Left colon (tissue), 2 donors: ENCODE measurements around the gene AREL1. TPM values are rescaled to one million over a fixed set of nuclear protein-coding genes. Genes with fewer than 3 reads are reported as not detected.

Experiments
- ATAC-seq: fragments of 200-7000 bp; cut with Tn5 transposase; one replicate; pipeline ENCODE4 v1.9.1; 2020; ENCODE audit warnings: mild to moderate bottlenecking, moderate library complexity
- DNase-seq, 2 donors: peaks; one replicate each; pipeline ENCODE4 v3.0.0-alpha.2; 2020
- intact Hi-C, 2 donors: fragments of 100-400 bp; cut with DNase I in 1 of 2; cut with micrococcal nuclease in 1 of 2; formaldehyde crosslinking; loops; one replicate each; pipeline versions ENCODE4 v1.11.2 to v1.14.0; 2022; cut with DNase I, micrococcal nuclease
- total RNA-seq, 2 donors: library from RNA; stranded (reverse); fragmentation: NEBNext Ultra II Directional; extraction: Animal tissue kit (Norgen Biotek cat#: 25700); gene quantifications; one replicate each; pipeline ENCODE4 v1.2.1, GENCODE V29; 2021
- donor health status: DM: no; HTN: no; CAD: no.
- donor health status: DM: yes; HTN: yes; CAD: no.

AREL1 gene
- total RNA-seq, 2 donors from 2014 or later: 49.6 to 50.5 TPM

- ATAC-seq (no peak), DNase-seq (no peak)
- intact Hi-C loops: no loop called here
These were observed 9.8 kb downstream of the AREL1 start for GRCh38 chr14:74703043-74703442.

- intact Hi-C loops: no loop called here
- DNase-seq: no peak
- no peak for ATAC-seq
These were observed 10.6 kb downstream of the AREL1 start for GRCh38 chr14:74702293-74702692.

- ATAC-seq (no peak), DNase-seq (no peak)
- intact Hi-C loops: no loop called here
These were observed 14.4 kb downstream of the AREL1 start for GRCh38 chr14:74698465-74698864.

GRCh38 chr14:74697976-74698375 lies 14.9 kb downstream of the AREL1 start:
- no peak for ATAC-seq
- DNase-seq: no peak
- intact Hi-C loops: no loop called here

GRCh38 chr14:74697543-74697942 lies 15.3 kb downstream of the AREL1 start:
- intact Hi-C loops: no loop called here
- DNase-seq: no peak
- ATAC-seq: no peak

- intact Hi-C loops: no loop called here
- no peak for ATAC-seq
These were observed 15.9 kb downstream of the AREL1 start for GRCh38 chr14:74697011-74697410.

GRCh38 chr14:74695406-74695805 lies 17.5 kb downstream of the AREL1 start:
- no peak for ATAC-seq

More at GRCh38 chr14:74697011-74697410, 15.9 kb downstream of the AREL1 start:
- no peak for DNase-seq

GRCh38 chr14:74693191-74693590 lies 19.7 kb downstream of the AREL1 start:
- intact Hi-C loops: no loop called here
- no peak for ATAC-seq
- no peak for DNase-seq

More at GRCh38 chr14:74695406-74695805, 17.5 kb downstream of the AREL1 start:
- intact Hi-C loops: no loop called here
- DNase-seq: no peak

GRCh38 chr14:74691456-74691855 lies 21.4 kb downstream of the AREL1 start:
- DNase-seq (no peak), ATAC-seq (no peak)
- intact Hi-C loops: no loop called here

- ATAC-seq (peak; percentile 98), DNase-seq (no peak)
- intact Hi-C loops: no loop called here
These were observed 26.8 kb downstream of the AREL1 start for GRCh38 chr14:74685921-74686678.

- DNase-seq (no peak), ATAC-seq (no peak)
- intact Hi-C loops: no loop called here
These were observed 27.8 kb downstream of the AREL1 start for GRCh38 chr14:74685056-74685455.

GRCh38 chr14:74684434-74684833 lies 28.4 kb downstream of the AREL1 start:
- ATAC-seq: no peak
- DNase-seq: no peak
- intact Hi-C loops: no loop called here

- no peak for ATAC-seq
- intact Hi-C loops: no loop called here
These were observed 29.5 kb downstream of the AREL1 start for GRCh38 chr14:74683406-74683805.

GRCh38 chr14:74682169-74682952 lies 30.5 kb downstream of the AREL1 start:
- no peak for ATAC-seq
- no peak for DNase-seq
- intact Hi-C loops: no loop called here

More at GRCh38 chr14:74683406-74683805, 29.5 kb downstream of the AREL1 start:
- no peak for DNase-seq

- intact Hi-C loops: no loop called here
- no peak for DNase-seq
These were observed 37.7 kb downstream of the AREL1 start for GRCh38 chr14:74675219-74675618.

GRCh38 chr14:74673768-74674167 lies 39.1 kb downstream of the AREL1 start:
- no peak for DNase-seq
- no peak for ATAC-seq
- intact Hi-C loops: no loop called here

More at GRCh38 chr14:74675219-74675618, 37.7 kb downstream of the AREL1 start:
- no peak for ATAC-seq

- ATAC-seq (no peak), DNase-seq (no peak)
- intact Hi-C loops: no loop called here
These were observed 41.1 kb downstream of the AREL1 start for GRCh38 chr14:74671789-74672188.

GRCh38 chr14:74670726-74671411 lies 42.0 kb downstream of the AREL1 start:
- intact Hi-C loops: no loop called here
- DNase-seq: no peak
- ATAC-seq: no peak

GRCh38 chr14:74669846-74670245 lies 43.0 kb downstream of the AREL1 start:
- intact Hi-C loops: no loop called here
- DNase-seq (no peak), ATAC-seq (no peak)

GRCh38 chr14:74669256-74669655 lies 43.6 kb downstream of the AREL1 start:
- ATAC-seq: no peak

More at GRCh38 chr14:74669256-74669655, 43.6 kb downstream of the AREL1 start:
- intact Hi-C loops: no loop called here
- no peak for DNase-seq
